Measurements from ENCODE around the gene TIMP4.

TIMP4 gene

DNA sequence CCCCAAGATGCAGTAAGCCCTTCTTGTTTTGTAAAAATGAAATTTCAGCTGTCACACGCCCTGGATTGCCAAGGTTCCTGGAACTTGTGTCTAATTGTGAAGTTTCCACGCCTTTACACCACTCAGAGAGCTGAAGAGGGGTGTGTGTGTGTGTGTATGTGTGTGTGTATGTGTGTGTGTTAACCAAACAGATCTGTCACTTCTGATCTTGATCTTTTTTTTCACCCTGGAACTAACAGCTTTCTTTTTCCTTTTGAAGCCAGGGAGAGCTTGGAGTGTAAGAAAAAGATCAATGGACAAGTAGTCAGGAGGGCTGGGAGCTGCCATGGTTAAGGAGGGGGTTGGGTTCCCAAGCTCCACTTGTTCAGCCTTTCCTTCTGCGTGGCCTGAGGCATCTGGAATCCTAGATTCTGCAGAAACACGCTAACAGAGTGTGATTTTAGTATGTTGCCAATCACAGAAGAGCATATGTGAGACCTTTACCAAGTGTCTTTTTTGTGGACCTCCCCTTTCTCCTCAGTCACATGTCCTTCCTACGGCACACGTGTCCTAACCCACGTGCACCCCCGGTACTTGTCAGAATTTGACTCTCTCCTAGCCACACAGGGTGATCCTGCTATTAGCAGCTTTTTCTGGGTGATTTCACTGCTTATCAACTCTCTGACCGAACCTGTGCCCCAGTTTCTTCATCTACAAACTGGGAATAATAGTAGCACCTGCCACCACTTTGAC, 11.5 kb downstream of the TIMP4 start:
- no peak for DNase-seq (ENCODE audit: low spot score)

DNA sequence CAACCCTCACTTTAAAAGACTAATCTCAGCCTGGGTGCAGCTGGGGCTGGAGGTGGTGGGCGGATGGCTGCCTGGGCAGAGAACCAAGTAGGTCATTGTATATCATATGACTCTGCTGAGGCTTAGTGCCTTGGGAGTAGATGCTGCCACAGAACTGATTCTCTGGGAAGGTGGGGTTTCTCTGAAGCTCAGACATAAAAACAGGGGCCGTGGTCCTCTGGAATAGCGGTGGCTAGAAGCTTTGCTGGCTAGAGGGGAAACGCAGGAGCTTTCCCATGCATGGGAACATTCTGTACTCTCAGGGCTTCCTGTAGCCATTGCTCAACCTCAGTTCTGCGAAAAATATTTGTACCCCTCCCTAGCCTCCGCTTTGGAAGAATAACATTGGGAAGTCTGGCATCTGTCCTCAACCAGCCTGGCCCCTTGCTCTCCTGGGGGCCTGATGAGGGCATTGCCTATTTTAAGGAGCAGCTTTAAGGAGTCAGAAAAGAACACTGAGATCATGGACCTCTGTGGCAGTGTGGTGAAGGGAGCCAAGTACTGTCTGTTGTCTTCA, 14.7 kb downstream of the TIMP4 start:
- DNase-seq (ENCODE audit: low spot score) = no peak

DNA sequence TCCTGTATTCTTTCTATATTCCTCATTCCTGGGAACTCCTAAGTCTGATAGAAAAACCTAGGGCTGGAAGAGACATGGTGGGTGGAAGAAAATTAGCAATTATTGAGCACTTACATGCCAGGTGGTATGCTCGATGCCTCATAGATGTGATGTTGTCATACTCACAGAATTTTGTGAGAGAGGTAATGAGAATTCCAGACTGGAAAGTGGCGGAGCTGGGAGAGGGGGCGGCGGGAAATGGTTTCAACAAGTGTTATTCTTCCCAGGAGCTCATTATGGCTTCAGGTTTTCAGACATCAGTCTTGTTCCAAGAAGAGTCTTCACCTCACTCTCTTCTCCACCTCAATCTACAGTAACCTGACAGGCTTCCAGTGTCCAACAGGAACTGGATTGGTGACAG, 16.2 kb downstream of the TIMP4 start:
- DNase-seq (ENCODE audit: low spot score) = no peak

DNA sequence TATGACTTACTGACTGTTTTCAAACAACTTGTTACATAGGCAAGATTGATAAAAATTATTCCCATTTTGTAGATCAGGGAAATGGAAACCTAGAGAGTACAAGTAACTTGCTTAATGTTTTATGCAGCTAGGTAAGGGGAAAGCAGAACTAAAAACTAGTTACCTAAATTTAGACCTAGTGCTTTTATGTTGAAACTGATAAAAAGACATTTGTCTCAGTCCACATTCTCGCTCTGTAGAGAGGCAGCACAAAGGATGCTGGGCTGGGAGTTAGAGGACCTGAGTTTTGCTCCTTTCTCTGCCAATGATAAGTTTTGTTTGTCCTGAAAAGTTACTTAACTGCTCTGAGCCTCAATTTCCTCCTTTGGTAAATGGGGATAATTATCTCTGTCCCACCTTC, 17.4 kb downstream of the TIMP4 start:
- no peak for DNase-seq (ENCODE audit: low spot score)

DNA sequence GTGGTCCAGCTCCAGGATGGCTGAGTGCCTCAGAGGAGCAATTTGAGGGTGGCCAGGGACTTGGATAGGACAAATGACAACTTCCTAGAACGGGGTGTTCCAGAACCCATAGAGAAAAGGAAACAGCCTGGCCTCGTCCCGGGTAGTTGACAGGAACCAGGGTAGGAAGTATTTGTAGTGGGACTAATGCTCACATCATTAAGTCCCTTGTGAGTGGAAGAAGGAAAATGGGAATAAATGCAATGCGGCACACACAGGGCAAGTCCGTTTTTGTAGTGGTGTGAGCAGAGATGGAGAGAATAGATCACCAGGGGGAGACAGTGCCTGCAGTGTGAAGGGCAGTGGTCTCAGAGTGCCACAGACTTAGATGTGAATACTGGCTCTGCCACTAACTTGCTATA, 19.6 kb downstream of the TIMP4 start:
- peak; percentile 50 for DNase-seq (ENCODE audit: low spot score)

DNA sequence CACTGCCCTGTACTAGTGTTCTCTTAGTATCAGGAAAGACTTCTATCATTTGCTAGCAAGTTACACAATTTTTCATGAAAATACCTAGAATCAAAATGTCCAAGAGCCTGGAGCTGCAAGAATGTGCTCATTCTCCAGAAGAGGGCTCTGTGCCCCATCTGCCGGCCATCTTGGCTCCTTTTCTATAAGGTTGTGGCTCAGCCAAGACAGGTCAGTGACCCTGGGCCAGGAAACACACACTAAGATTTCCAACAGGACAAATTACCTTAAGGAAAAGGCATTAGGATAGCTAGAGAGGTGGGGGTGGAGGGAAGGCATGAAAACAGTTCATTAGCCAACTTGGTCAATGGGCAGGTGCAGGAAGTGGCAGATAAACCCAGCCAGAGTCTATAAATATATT, 20.7 kb downstream of the TIMP4 start:
- no peak for DNase-seq (ENCODE audit: low spot score)

DNA sequence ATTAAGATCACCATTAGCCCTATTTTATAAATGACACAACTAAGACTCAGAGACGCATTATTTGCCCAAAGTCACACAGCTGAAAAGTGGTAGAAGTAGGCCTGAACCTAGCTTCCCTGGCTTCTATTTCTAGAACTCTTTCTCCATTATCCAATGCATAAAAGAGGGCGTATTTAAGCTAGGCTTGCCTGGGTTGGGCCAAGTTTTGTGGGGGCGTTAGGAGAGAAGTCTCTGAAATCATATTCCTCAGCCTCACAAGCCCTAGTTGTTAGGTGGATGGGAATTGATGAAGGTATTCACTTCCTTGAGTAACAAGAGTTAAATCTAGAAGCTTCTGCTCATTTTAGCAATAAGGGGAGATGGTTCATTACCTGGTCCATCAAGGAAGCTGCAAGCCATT, 22.3 kb downstream of the TIMP4 start:
- no peak for DNase-seq (ENCODE audit: low spot score)

DNA sequence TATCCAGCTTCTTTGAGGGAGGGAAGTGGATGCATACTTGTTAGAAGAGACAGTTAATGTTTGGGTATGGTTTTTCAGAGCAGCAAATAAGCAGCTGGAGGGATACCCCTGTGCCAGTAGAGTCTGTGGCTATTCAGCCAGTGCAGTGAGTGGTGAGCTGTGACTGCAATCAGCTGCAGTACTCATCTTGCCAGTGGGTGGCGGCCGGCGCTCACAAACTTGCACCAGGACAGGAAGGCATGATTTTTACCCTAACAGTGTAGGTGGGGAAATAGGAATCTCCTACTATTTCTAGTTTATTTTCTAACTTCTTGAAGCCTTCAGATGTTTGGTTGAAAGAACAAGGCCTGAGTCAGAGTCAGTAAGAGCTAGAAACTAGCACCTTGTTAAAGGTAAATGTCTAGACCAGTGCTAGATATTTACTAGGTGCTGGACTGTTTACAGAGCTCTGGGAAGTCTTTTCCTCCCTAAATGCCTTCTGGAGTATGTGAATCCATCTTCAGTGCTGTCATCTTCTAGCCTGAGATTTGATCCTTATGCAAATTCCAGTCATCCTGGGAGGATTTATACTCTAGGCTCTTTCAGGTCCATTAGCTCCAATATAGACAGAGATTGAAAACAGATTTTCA, 23.6 kb downstream of the TIMP4 start:
- DNase-seq (ENCODE audit: low spot score) = peak; percentile 66

DNA sequence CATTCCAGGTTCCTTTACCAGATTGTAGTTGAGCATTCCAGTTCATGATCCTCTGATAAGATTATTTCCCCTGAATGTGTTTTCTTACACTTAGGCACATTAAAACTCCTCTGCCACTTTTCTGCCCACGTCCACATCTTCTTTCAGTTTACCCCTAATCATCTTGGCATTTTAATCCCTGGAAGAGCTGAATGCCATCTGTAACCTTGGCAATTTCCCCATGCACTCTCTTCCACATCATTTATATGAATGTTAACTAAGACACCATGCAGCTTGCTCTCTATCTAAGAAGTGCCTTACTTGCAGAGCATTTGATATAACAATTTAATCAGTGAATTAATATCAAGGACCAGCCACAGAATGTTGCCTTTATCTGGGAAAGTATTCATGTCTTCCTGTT, 25.8 kb downstream of the TIMP4 start:
- DNase-seq (ENCODE audit: low spot score) = no peak

DNA sequence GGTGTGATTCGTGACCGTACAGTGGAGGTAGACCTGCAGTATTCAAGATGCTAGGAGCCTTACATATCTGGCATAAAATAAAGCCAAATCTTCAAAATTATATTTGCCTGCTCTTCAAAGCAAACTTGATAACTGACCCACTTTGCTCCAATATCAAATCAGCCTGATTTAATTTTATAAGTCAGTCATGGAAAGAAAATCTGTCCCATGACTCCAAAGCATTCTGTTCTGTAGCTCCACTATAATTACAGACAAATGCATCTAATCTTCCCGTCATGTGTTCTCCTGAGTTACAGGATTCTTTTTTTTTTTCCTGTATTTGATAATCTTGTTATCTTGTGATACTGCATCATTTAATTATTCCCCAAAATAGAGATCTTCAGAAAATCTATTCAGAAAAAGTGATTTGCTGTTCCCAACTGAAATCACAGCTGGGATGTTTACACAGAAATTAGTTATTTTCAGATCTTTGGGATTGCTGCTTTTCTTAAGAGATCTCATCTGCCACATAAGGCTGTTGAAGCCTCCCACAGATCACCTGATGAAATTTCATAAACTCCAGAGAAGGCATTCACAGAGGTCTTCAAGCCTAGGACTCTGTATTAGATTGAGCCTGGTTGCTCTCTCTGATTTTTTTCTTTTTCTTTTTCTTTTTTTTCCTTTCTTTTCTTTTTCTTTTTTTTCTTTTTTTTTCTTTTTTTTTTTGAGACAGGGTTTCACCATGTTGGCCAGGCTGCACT, 27.2 kb downstream of the TIMP4 start:
- DNase-seq (ENCODE audit: low spot score) = no peak

DNA sequence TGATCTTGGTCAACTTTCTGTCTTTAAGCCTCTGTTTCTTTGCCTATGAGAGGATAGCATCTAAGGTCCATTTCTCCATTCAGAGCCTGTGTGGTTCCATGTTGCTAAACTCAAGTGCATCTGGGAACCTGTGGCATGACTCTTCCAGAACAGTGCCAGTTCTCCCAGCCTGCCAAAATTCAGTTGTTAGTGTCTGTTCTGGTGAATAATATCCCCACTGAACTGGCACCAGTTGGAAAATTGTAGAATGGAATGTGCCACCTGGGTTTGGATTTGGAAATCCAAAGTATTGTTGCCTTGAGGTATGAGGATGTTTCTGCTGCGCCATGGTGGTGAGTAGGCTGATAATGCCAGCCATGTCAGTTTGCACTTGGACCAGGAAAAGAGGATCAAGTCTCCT, 31.3 kb downstream of the TIMP4 start:
- DNase-seq (ENCODE audit: low spot score) = no peak

DNA sequence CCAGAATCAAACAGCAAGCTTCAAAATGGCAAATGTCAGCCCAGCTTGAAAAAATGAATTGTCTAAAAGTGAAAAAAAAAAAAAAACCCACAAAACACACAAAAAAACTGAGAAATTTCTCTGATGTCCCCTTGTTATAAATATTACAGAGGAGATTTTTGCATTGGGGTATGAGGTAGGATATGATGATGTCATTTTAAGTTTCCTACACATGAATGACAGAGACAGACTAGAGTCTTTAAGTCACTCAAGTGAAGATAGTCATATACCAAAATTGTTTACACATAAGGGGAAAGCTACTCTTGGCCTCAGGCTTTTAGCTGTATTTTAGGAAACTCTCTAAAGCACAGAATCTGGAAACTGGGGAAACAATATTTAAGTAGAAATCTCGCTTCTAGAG, 32.9 kb downstream of the TIMP4 start:
- DNase-seq (ENCODE audit: low spot score) = no peak

DNA sequence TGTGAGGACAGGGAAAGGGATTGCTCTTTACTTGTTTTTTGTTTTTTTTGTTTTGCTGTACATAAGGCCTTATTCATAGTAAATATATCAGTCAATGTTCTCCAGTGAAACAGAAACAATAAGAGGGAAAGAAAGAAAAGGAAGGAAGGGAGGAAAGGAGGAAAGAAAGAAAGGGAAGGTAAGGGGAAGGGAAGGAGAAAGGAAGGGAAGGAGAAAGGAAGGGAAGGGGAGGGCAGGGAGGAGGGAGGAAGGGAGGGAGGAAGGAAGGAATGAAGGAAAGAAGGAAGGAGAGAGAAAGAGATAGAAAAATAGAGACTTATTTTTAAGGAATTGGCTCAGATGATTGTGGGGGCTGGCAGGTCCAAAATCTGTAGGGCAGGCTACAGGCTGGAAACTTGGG, 37.2 kb downstream of the TIMP4 start:
- DNase-seq (ENCODE audit: low spot score) = no peak

DNA sequence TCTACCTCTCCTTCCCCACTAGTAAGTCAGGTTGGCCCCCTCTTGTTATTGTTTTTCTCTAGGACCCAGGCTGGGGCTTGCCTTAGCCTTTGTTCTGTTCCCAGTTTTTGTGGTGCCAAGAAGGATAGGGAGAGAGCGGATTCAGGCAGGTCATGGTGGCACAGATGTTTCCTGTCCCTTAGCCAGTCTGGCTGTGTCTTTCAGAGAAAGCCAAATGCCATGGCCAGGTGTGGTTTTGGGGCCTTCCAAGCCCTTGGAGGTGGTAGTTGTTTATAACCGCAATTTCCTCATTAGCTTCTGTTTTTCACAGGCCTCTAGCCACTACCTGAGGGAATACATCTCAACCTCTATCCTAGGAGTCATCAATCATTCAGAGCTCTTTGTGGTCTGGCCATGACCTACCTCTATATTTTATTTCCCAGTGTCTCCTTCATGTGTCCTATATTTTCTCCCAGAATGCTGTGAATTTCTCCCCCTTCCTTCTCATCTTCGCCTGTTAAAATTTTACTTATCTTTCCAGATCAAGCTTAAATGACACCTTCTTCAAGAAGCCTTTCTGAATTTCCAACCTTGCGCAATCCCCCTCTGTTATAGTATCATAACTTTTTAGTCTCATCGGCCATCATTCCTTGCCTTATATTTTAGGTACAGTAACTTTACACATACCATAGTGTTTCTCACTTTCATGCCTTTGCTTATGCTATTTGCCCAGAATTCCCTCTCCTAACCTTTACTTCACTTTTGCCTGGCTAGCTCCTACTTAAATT, 38.2 kb downstream of the TIMP4 start:
- DNase-seq (ENCODE audit: low spot score) = no peak

DNA sequence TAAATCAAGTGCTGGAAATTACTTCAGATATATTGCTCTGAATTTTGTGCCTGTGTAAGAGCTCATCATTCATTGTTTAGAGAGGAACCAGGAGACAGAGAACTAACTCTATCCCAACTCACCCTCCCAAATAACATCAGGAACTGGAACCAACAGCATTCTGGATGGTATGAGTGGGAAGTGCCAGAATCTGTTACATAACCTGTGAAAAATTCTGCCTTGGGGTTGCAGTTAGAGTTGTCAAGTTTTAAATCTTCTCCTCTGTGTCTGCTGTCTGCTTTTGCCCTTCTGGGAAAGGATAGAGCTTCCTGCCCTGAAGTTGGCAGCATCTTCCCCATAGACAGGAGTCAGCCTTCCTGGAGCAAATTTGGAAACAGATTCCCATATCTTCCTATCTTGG, 41.2 kb downstream of the TIMP4 start:
- DNase-seq (ENCODE audit: low spot score) = no peak

DNA sequence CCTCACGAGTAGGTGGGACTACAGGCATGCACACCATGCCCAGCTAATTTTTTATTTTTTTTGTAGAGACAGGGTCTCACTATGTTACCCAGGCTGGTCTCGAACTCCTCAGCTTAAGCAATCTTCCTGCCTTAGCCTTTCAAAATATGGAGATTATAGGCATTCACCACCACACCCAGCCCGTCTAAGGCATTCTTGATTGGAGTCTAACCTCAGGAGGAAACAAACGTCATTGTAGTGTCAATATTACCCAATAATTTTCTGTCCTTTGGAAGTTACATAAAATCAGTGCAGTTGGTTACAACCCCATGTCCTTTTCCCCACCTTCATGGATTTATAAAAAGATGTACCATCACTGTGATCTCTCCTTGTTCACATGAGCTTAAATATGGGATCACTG, 41.8 kb downstream of the TIMP4 start:
- DNase-seq (ENCODE audit: low spot score) = no peak

DNA sequence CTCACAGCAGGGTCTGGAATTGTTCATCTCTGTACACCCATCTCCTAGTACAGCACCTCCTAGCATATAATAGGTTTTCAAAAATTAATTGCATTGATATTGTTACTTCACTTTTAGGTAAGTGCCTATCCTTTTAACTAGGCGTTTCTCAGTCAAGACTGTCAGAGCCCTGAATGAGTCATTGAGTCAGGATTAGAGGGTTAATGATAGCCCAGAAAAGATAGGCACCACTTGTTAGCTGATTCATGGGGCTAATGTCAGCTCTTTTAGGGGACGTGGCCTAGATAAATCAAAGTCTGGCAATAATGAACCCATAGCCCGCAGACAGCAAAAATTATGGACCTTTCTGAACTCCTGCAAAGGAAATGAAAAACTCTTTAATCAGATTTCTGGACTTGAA, 42.9 kb downstream of the TIMP4 start:
- no peak for DNase-seq (ENCODE audit: low spot score)

DNA sequence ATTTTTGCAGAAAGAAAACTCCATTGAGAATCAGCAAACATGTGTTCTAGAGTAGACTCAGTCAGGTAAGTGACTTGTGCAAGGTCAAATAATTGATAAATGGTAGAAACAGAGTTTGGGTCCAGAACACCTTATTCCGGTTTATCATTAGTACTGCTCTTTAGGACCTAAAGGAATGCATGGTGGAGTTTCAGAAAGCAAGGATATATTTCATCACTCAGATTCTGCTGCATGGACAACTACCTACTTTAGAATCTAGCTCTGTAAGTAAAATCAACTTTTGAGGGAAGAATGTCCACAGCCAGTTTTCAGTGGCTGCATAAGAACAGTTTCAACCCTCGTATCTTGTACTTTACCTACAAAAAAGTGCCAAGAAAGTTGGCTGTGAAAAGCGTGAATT, 43.6 kb downstream of the TIMP4 start:
- DNase-seq (ENCODE audit: low spot score) = no peak

DNA sequence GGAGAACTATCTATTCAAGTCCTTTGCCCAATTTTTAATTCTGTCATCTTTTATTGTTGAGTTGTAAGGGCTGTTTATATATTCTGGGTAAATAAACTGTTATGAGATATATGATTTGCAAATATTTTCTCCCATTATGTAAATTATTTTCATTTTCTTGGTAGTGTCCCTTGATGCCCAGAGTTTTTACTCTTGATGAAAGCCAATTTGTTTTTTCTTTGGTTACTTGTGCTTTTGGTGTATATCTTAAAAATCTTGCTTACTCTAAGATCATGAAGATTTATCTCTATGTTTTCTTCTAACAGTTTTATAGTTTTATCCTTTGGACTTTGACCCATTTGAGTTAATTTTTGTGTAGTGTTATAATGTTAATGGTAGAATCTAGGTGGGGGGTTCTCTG, 44.5 kb downstream of the TIMP4 start:
- DNase-seq (ENCODE audit: low spot score) = no peak

DNA sequence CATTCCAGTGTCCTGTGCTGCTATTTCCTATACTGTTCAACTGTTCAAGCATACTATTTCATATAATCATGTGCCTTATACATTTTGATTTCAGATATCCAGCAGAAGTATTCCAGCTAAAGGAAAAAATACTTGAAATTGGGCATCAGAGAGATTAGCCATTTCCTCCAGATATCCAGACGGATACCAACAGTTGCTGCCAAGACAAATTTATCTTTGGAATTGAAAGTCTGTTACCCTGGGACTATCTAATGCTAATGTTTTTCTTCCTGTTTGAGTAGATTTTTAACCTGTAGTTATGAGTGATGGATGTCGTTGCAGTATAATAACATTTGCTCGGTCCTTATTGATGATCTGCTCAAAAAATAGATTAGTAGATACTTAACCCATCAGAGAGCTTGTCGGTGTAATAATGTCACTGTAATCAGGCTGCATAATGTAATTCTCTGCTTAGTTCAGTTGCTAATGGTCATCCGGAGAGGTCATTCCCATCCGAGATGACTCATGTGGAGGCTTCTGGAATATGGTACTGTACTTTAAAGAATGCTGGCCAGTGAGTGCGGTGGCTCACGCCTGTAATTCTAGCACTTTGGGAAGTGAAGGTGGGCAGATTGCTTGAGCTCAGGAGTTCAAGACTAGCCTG, 51.5 kb downstream of the TIMP4 start:
- no peak for DNase-seq (ENCODE audit: low spot score)

Measured in kidney capillary endothelial cell (primary cell).